ENCODE measurements around the gene TMEM44. TPM values are rescaled to one million over a fixed set of nuclear protein-coding genes. Genes with fewer than 3 reads are reported as not detected.

TMEM44 gene
- 16.6 and 42.7 TPM in 2 replicates for total RNA-seq

GRCh38 chr3:194633349-194634004 lies at the start of gene TMEM44:
Gene TMEM44 (minus strand): TSS chr3:194633419. CDS start chr3:194633215, 204 bp downstream.

GRCh38 chr3:194671900-194672808 lies 38.9 kb upstream of the TMEM44 start, which contains the start of gene LSG1:
Gene LSG1 (minus strand): TSS chr3:194672191. CDS start chr3:194672162, 29 bp downstream.

Other genes starting within 250 kb of the TMEM44 start
- gene GP5, start 234.2 kb downstream of the TMEM44 start, total RNA-seq: not detected in 2 replicates
- gene ATP13A3, start 146.4 kb downstream of the TMEM44 start, total RNA-seq: 134 and 169 TPM in 2 replicates
- gene LSG1, start 38.8 kb upstream of the TMEM44 start, total RNA-seq: 60.4 and 73.4 TPM in 2 replicates
- gene FAM43A, start 52.5 kb upstream of the TMEM44 start, total RNA-seq: 170 and 232 TPM in 2 replicates

All from epithelial cell of umbilical artery (primary cell).